Thyroid gland (tissue), 4 donors: ENCODE data around the gene CDKL5. TPM values are rescaled to one million over a fixed set of nuclear protein-coding genes. Genes with fewer than 3 reads are reported as not detected.

ENCODE experiments used
- DNase-seq, 2 donors: peaks; one replicate each; pipeline ENCODE4 v3.0.0-alpha.2; 2019
- H3K27ac ChIP-seq, 3 donors: fragments of 200-600 bp; sonication (generic); 1 replicate in 2 of 3; 2 replicates in 1 of 3; pipeline ENCODE4 v1.5.1; 2016 to 2019; ENCODE audit warnings: mild to moderate bottlenecking in 1 of 3, moderate library complexity in 1 of 3
- H3K27me3 ChIP-seq: fragments of 200-600 bp; sonication (generic); one replicate; pipeline ENCODE4 v1.5.1; 2019
- H3K36me3 ChIP-seq, 2 donors: fragments of 200-600 bp; sonication (generic); one replicate each; pipeline ENCODE4 v1.5.1; 2016 to 2019
- H3K4me1 ChIP-seq, 2 donors: fragments of 200-600 bp; sonication (generic); one replicate each; pipeline ENCODE4 v1.5.1; 2017 to 2019
- H3K4me3 ChIP-seq, 3 donors: fragments of 200-600 bp; sonication (generic); replicated peaks in 1 of 3; 1 replicate in 2 of 3; 2 replicates in 1 of 3; pipeline ENCODE4 v1.5.1; 2016; ENCODE audit warnings: mild to moderate bottlenecking in 1 of 3
- H3K9me3 ChIP-seq: fragments of 200-600 bp; sonication (generic); one replicate; pipeline ENCODE4 v1.5.1; 2017
- CTCF ChIP-seq, 6 experiments: fragments of 200-600 bp in 3 of 6; fragments of 450-650 bp in 3 of 6; sonication (generic) in 3 of 6; IDR thresholded peaks; one replicate each; pipeline ENCODE4 v1.5.1; 2016 to 2019; ENCODE audit warnings: antibody characterized with exemption in 6 of 6, mild to moderate bottlenecking in 2 of 6, inconsistent platforms in 1 of 6, moderate library complexity in 1 of 6
- POLR2A ChIP-seq, 2 donors: fragments of 450-650 bp; IDR thresholded peaks; one replicate each; pipeline ENCODE4 v1.6.1; 2017; ENCODE audit warnings: antibody characterized with exemption in 2 of 2, mild to moderate bottlenecking in 2 of 2, moderate library complexity in 1 of 2
- WGBS, 2 donors: methylation state at CpG; one replicate each; pipeline ENCODE4 v1.1.5; 2017; 5-methylcytosine and 5-hydroxymethylcytosine counted together
- intact Hi-C: fragments of 100-400 bp; cut with DNase I; formaldehyde crosslinking; loops from one replicate; pipeline ENCODE4 v1.15.1; 2023
- total RNA-seq, 4 donors: library from RNA; depleted of rRNA; stranded (reverse); fragments of >200 nt; gene quantifications; one replicate each; pipeline ENCODE4 v1.2.3, GENCODE V29; 2016

The CDKL5 gene
- total RNA-seq, 4 donors from 2014 or later, result 8.4 to 14.8 (median 10.0) TPM

- no peak for DNase-seq
- Histone ChIP-seq H3K9me3 (no peaks in the 10 kb centered on the region), H3K4me1 (no peaks in the 10 kb centered on the region), H3K27ac (no peak overlapping the region), H3K27me3 (no peaks in the 10 kb centered on the region), H3K36me3 (no peaks in the 10 kb centered on the region), H3K4me3 (no peak overlapping the region)
- intact Hi-C loops, result no loop called here
- TF ChIP-seq POLR2A (IDR thresholded peaks at IDR 0.05), result no peak
- no peak for TF ChIP-seq CTCF (IDR thresholded peaks at IDR 0.05)
- 85 to 89% methylated on average over 2 to 3 of the region's 3 CpGs for WGBS, 2 donors
Measured at GRCh38 chrX:18573556-18573955, 148.1 kb downstream of the CDKL5 start.

GRCh38 chrX:18574591-18574990 lies 149.2 kb downstream of the CDKL5 start:
- WGBS, 2 donors, result 73 to 76% methylated on average over 3 of the region's 3 CpGs
- H3K9me3 ChIP-seq, result no peaks in the 10 kb centered on the region
- H3K27ac ChIP-seq, result no peak overlapping the region
- intact Hi-C loops, result no loop called here
- no peaks in the 10 kb centered on the region for H3K27me3 ChIP-seq
- H3K4me1 ChIP-seq, result no peaks in the 10 kb centered on the region
- DNase-seq, result peak; percentile 4
- no peaks in the 10 kb centered on the region for H3K36me3 ChIP-seq
- no peak for TF ChIP-seq CTCF (IDR thresholded peaks at IDR 0.05)
- no peak for TF ChIP-seq POLR2A (IDR thresholded peaks at IDR 0.05)
- H3K4me3 ChIP-seq, result no peak overlapping the region

- intact Hi-C loops, result no loop called here
- no peak for DNase-seq
- Histone ChIP-seq H3K27me3 (no peaks in the 10 kb centered on the region), H3K36me3 (no peaks in the 10 kb centered on the region), H3K4me1 (no peaks in the 10 kb centered on the region), H3K4me3 (no peak overlapping the region), H3K9me3 (no peaks in the 10 kb centered on the region), H3K27ac (no peak overlapping the region)
- 100% methylated on average over 1 of the region's 1 CpG for WGBS, 2 donors
- TF ChIP-seq POLR2A (IDR thresholded peaks at IDR 0.05) (no peak), CTCF (IDR thresholded peaks at IDR 0.05) (no peak)
Measured at GRCh38 chrX:18575744-18576143, 150.3 kb downstream of the CDKL5 start.

- no peak for DNase-seq
- Histone ChIP-seq H3K27me3 (no peaks in the 10 kb centered on the region), H3K9me3 (no peaks in the 10 kb centered on the region), H3K4me1 (no peaks in the 10 kb centered on the region), H3K36me3 (no peaks in the 10 kb centered on the region), H3K4me3 (no peak overlapping the region), H3K27ac (no peak overlapping the region)
- 90 to 91% methylated on average over 4 of the region's 4 CpGs for WGBS, 2 donors
- TF ChIP-seq POLR2A (IDR thresholded peaks at IDR 0.05) (no peak), CTCF (IDR thresholded peaks at IDR 0.05) (no peak)
- intact Hi-C loops, result no loop called here
Measured at GRCh38 chrX:18577400-18577799, 152.0 kb downstream of the CDKL5 start.

GRCh38 chrX:18578546-18578945 lies 153.1 kb downstream of the CDKL5 start:
- H3K36me3 ChIP-seq, result no peaks in the 10 kb centered on the region
- H3K9me3 ChIP-seq, result no peaks in the 10 kb centered on the region
- no peak overlapping the region for H3K4me3 ChIP-seq
- no peaks in the 10 kb centered on the region for H3K4me1 ChIP-seq
- intact Hi-C loops, result no loop called here
- DNase-seq, result no peak
- WGBS, 2 donors, result 85 to 89% methylated on average over 2 of the region's 2 CpGs
- TF ChIP-seq POLR2A (IDR thresholded peaks at IDR 0.05) (no peak), CTCF (IDR thresholded peaks at IDR 0.05) (no peak)
- H3K27ac ChIP-seq, result no peak overlapping the region
- H3K27me3 ChIP-seq, result no peaks in the 10 kb centered on the region
